GM12874 (cell line): ENCODE results near the gene GNAT1.

ENCODE experiments used
- TF ChIP-seq, protein P1 (sequence below): IDR thresholded peaks from 2 replicates; pipeline ENCODE4 v1.5.1; 2011; ENCODE audit warnings: low read depth, mild to moderate bottlenecking, control low read depth, low read length, moderate library complexity; ENCODE audit not compliant: insufficient read depth

The GNAT1 gene

DNA sequence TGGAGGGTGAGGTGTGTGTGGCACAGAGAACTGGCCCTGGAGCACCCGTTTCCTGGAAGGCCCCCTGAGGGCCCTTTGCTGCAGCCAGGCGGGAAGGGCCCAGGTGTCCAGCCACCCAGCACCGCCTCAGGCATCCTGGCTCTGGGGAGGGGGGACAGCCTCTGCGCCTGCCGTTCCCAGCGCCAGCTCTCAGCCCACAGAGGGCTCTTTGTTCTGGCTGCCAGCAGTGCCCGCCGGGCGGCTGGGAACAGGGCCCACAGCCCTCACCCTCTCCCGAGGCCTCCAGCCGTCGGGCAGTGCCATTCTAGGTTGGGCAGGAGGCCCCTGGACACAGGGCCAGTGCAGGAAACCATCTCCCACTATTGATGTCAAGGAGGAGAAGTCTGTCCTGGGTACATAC lies 22.0 kb downstream of the GNAT1 start:
- TF ChIP-seq, protein P1, sequence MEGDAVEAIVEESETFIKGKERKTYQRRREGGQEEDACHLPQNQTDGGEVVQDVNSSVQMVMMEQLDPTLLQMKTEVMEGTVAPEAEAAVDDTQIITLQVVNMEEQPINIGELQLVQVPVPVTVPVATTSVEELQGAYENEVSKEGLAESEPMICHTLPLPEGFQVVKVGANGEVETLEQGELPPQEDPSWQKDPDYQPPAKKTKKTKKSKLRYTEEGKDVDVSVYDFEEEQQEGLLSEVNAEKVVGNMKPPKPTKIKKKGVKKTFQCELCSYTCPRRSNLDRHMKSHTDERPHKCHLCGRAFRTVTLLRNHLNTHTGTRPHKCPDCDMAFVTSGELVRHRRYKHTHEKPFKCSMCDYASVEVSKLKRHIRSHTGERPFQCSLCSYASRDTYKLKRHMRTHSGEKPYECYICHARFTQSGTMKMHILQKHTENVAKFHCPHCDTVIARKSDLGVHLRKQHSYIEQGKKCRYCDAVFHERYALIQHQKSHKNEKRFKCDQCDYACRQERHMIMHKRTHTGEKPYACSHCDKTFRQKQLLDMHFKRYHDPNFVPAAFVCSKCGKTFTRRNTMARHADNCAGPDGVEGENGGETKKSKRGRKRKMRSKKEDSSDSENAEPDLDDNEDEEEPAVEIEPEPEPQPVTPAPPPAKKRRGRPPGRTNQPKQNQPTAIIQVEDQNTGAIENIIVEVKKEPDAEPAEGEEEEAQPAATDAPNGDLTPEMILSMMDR, result no peak

DNA sequence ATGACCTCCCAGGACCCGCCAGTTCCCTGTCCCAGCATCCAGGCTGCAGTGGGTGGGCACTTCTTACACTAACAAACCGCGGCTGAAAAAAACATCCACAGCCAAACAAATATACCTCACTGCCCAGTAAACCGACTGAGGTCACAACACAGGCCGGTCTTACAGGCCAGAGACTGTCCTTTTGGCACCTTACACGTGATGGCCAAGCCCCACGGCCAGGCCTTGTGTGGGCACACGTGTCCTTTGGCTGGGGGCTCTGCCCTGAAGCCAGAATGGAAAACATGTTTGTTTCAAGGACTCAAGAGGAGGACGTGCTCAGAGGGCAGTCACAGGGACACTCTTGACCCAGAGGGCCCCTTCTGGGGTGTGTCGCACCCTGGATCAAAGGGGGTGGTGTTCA lies 23.4 kb downstream of the GNAT1 start:
- TF ChIP-seq, protein P1, result no peak

DNA sequence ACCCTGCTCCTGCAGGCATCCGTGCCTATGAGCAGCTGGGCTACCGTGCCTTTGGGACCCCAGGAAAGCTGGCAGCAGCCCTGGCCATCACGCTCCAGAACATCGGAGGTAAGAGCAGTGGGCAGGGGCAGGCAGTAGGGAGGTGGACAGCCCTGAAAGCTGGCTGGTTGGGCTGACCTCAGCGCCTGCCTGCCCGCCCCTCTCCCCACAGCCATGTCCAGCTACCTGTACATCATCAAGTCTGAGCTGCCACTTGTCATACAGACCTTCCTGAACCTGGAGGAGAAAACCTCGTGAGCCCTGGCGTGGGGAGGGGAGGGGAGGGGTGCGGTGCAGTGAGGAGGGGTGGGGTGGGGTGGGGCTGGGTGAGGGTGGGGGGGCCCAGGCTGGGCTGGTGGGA lies 24.1 kb downstream of the GNAT1 start:
- TF ChIP-seq, protein P1, result no peak

DNA sequence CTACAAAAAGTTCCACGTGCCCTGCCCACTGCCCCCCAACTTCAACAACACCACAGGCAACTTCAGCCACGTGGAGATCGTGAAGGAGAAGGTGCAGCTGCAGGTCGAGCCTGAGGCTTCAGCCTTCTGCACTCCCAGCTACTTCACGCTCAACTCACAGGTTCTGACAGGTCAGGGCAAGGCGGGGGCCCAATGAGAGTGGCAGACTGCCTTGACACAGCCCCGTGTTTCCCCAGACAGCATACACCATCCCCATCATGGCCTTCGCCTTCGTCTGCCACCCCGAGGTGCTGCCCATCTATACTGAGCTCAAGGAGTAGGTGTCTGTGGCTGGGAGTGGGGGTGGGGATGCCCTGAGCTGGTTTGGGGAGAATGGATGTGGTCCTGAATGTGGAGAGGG lies 26.3 kb downstream of the GNAT1 start:
- TF ChIP-seq, protein P1, result no peak

DNA sequence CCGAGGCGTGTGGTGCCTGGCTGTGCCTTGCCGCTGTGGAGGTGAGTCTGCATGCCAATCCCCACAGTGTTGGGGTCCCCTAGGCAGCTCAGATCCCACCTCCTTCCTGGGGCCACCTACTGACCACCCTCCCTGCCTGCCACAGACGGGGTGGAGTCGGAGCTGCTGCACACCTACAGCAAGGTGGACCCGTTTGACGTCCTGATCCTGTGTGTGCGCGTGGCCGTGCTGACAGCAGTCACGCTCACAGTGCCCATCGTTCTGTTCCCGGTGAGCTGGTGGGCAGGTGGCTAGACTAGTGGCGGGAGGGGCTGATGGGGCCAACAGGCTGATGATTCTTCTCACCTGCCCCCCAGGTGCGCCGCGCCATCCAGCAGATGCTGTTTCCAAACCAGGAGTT lies 27.0 kb downstream of the GNAT1 start:
- TF ChIP-seq, protein P1, result no peak

DNA sequence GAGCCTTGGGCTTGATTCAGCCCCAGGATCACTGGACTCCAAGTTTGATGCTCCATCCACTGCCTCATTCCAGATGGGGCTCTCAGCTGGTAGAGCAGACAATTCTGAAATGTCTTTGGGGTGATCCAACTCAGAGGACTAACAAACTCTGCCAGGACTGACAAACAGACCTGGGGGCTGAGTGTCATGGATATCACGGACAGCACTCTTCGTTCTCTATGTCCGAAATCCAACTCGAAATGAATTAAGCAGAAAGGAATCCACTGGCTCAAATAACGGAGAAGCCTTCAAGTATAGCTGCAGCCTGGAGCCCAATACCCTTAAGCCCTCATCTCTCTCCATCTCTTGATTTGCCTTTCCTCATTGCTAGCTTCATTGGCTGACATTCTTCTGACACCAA lies 27.9 kb downstream of the GNAT1 start:
- TF ChIP-seq, protein P1, result no peak

DNA sequence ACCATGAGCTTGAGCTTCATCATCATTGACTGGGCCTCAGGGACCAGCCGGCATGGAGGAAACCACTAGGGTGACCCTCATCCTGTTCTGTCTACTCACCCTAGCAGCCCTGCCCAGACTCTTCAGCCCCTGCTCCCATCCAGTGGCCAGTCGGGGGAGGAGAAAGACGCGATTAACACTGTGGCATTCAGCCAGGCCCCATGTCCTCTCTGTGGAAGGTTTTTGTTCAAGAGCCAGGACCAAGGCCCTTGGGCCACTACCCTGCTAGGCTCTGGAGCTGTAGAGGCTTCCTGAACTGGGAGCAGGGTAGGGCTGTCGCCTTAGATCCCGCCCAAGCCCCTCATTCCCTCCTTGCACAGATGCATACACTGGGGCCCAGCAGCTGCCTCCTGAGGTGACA lies 28.7 kb downstream of the GNAT1 start:
- TF ChIP-seq, protein P1, result no peak

DNA sequence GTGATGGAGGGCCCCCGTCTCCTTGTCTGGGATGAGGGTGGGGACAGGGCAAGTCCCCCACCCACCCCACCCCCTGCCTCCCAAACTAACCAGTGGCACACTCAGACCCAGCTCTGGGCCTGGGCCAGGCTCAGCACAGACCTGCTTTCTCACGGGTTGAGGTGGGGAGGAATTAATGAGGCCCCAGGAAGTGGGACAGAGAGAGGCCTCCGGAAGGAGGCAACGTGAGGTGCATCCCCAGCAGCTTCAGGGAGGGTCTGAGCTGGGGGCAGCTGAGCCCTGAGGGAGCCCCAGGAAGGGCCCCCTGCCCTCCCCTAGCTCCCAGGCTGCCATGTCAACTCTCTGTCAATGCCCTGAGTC lies 29.6 kb downstream of the GNAT1 start:
- TF ChIP-seq, protein P1, result no peak
